Small intestine (tissue), 7 donors: ENCODE measurements around the gene ITGAE. TPM values are rescaled to one million over a fixed set of nuclear protein-coding genes. Genes with fewer than 3 reads are reported as not detected.
"Not testable (repeated sequence)": the region's sequence is repeated elsewhere in the genome, so short reads cannot be mapped to it uniquely, and the experiment has no call there.

ENCODE experiments used
- DNase-seq, 2 donors: peaks; one replicate each; pipeline versions ENCODE4 v3.0.0 to v3.0.0-alpha.2; 2013
- FAIRE-seq: peaks from 2 replicates; lab custom pipeline; 2012; peaks lifted over from hg19 to GRCh38; lab: Jason Lieb, UNC
- H3K27ac ChIP-seq, 3 donors: one replicate each; pipeline ENCODE4 v1.5.1; 2013; ENCODE audit warnings: low read length in 2 of 3, mild to moderate bottlenecking in 2 of 3, control low read depth in 1 of 3, inconsistent platforms in 1 of 3, low read depth in 1 of 3, moderate library complexity in 1 of 3
- H3K27me3 ChIP-seq, 3 donors: one replicate each; pipeline ENCODE4 v1.6.1; 2013; ENCODE audit warnings: low read length in 3 of 3, inconsistent platforms in 1 of 3; ENCODE audit not compliant: control insufficient read depth in 3 of 3, insufficient read depth in 3 of 3
- H3K36me3 ChIP-seq, 3 donors: one replicate each; pipeline ENCODE4 v1.6.1; 2013; ENCODE audit warnings: low read length in 3 of 3, inconsistent platforms in 1 of 3, low read depth in 1 of 3, mild to moderate bottlenecking in 1 of 3, moderate library complexity in 1 of 3; ENCODE audit not compliant: control insufficient read depth in 3 of 3, insufficient read depth in 2 of 3
- H3K4me1 ChIP-seq, 3 donors: one replicate each; pipeline ENCODE4 v1.6.1; 2013; ENCODE audit warnings: low read length in 2 of 3, inconsistent platforms in 1 of 3, low read depth in 1 of 3, mild to moderate bottlenecking in 1 of 3, moderate library complexity in 1 of 3; ENCODE audit not compliant: control insufficient read depth in 3 of 3, insufficient read depth in 2 of 3
- H3K4me3 ChIP-seq, 3 donors: one replicate each; pipeline ENCODE4 v1.5.1; 2013; ENCODE audit warnings: low read length in 3 of 3, control low read depth in 1 of 3, inconsistent platforms in 1 of 3, low read depth in 1 of 3, mild to moderate bottlenecking in 1 of 3, moderate library complexity in 1 of 3
- H3K9me3 ChIP-seq, 2 donors: one replicate each; pipeline ENCODE4 v1.6.1; 2013; ENCODE audit warnings: low read depth in 1 of 2, low read length in 1 of 2; ENCODE audit not compliant: control insufficient read depth in 2 of 2, insufficient read depth in 1 of 2
- WGBS, 3 donors: extraction: QIAGEN DNeasy Blood & Tissue Kit; methylation state at CpG; one replicate each; pipeline ENCODE4 v1.1.7; 2013; 5-methylcytosine and 5-hydroxymethylcytosine counted together
- polyA plus RNA-seq, 4 donors: library from polyadenylated mRNA; stranded (reverse) in 3 of 4; unstranded in 1 of 4; fragments of 200-250 nt in 3 of 4; fragments of 120-200 nt in 1 of 4; gene quantifications; one replicate each; pipeline versions ENCODE4 v1.2.1 to v1.2.3, GENCODE V29; 2013
- donor health status: healthy with polysubstance abuse.
- donor health status: control.
- donor health status: control.
- donor health status: Bipolar disorder and iron deficiency.
- donor health status: healthy.

The ITGAE gene
- polyA plus RNA-seq, 4 donors: 39.4 to 57.8 (median 45.1) TPM

GRCh38 chr17:3732210-3732621 lies 68.8 kb downstream of the ITGAE start:
- Histone ChIP-seq H3K4me3 (no peak overlapping the region), H3K27me3 (no peaks in the 10 kb centered on the region), H3K9me3 (no peaks in the 10 kb centered on the region), H3K36me3 (peaks cover 0 to 2% (median 0%) of the 10 kb centered on the region in 3 donors), H3K27ac (peak overlapping the region in 1 of 3 donors; percentile 52), H3K4me1 (no peaks in the 10 kb centered on the region)
- WGBS, 3 donors: 52 to 66% (median 60%) methylated on average over 9 of the region's 9 CpGs
- FAIRE-seq (no peak), DNase-seq (no peak)

GRCh38 chr17:3730881-3731429 lies 70.0 kb downstream of the ITGAE start:
- peaks cover 0 to 2% (median 0%) of the 10 kb centered on the region in 3 donors for H3K36me3 ChIP-seq
- no peaks in the 10 kb centered on the region for H3K9me3 ChIP-seq
- no peaks in the 10 kb centered on the region for H3K4me1 ChIP-seq
- H3K27ac ChIP-seq: peak overlapping the region in 1 of 3 donors; percentile 38
- FAIRE-seq: no peak
- DNase-seq: no peak
- H3K4me3 ChIP-seq: no peak overlapping the region
- H3K27me3 ChIP-seq: no peaks in the 10 kb centered on the region
- 55 to 77% (median 75%) methylated on average over 8 to 9 of the region's 9 CpGs for WGBS, 3 donors

- no peak overlapping the region for H3K27ac ChIP-seq
- WGBS, 3 donors: 14 to 74% (median 36%) methylated on average over 6 of the region's 6 CpGs
- H3K9me3 ChIP-seq: no peaks in the 10 kb centered on the region
- H3K4me3 ChIP-seq: no peak overlapping the region
- no peaks in the 10 kb centered on the region for H3K27me3 ChIP-seq
- H3K36me3 ChIP-seq: peaks cover 0 to 2% (median 0%) of the 10 kb centered on the region in 3 donors
- DNase-seq: peak; percentile 56 to 70
- no peaks in the 10 kb centered on the region for H3K4me1 ChIP-seq
- no peak for FAIRE-seq
Observed at GRCh38 chr17:3729881-3730280, 71.1 kb downstream of the ITGAE start.

GRCh38 chr17:3728099-3728498 lies 72.9 kb downstream of the ITGAE start:
- H3K9me3 ChIP-seq, H3K27me3 ChIP-seq, H3K4me3 ChIP-seq, H3K27ac ChIP-seq, H3K4me1 ChIP-seq, FAIRE-seq, DNase-seq, H3K36me3 ChIP-seq: not testable (repeated sequence)
- WGBS, 3 donors: 99% methylated on average over 3 of the region's 3 CpGs

- H3K27me3 ChIP-seq: no peaks in the 10 kb centered on the region
- H3K36me3 ChIP-seq: peaks cover 0 to 2% (median 0%) of the 10 kb centered on the region in 3 donors
- no peak overlapping the region for H3K27ac ChIP-seq
- H3K4me3 ChIP-seq: no peak overlapping the region
- H3K9me3 ChIP-seq: no peaks in the 10 kb centered on the region
- DNase-seq: no peak
- no peak for FAIRE-seq
- 42 to 65% (median 59%) methylated on average over 2 of the region's 2 CpGs for WGBS, 3 donors
- H3K4me1 ChIP-seq: peaks cover 0 to 9% (median 9%) of the 10 kb centered on the region in 3 donors
Observed at GRCh38 chr17:3727041-3727440, 73.9 kb downstream of the ITGAE start.

- WGBS, 3 donors: 17 to 21% (median 20%) methylated on average over 20 to 27 of the region's 27 CpGs
- no peaks in the 10 kb centered on the region for H3K27me3 ChIP-seq
- H3K9me3 ChIP-seq: no peaks in the 10 kb centered on the region
- no peak for DNase-seq
- no peak for FAIRE-seq
- H3K4me1 ChIP-seq: peaks cover 0 to 23% (median 9%) of the 10 kb centered on the region in 3 donors
- H3K27ac ChIP-seq: no peak overlapping the region
- peaks cover 0 to 8% (median 0%) of the 10 kb centered on the region in 3 donors for H3K36me3 ChIP-seq
- H3K4me3 ChIP-seq: peak overlapping the region; percentile 66 to 93 (median 72)
Observed at GRCh38 chr17:3724378-3725077, 76.5 kb downstream of the ITGAE start.

- 0% methylated on average over 79 to 98 of the region's 98 CpGs for WGBS, 3 donors
- FAIRE-seq: no peak
Observed at GRCh38 chr17:3723556-3724377, 77.2 kb downstream of the ITGAE start, which contains the start of gene HASPIN. Gene HASPIN, plus strand, starts transcription at chr17:3723903. Its CDS starts 33 bp downstream, at chr17:3723936.

GRCh38 chr17:3723188-3723555 lies 77.8 kb downstream of the ITGAE start:
- Histone ChIP-seq H3K27me3 (no peaks in the 10 kb centered on the region), H3K36me3 (peaks cover 0 to 11% (median 4%) of the 10 kb centered on the region in 3 donors), H3K9me3 (no peaks in the 10 kb centered on the region), H3K4me3 (peak overlapping the region; percentile 66 to 93 (median 72)), H3K4me1 (peaks cover 0 to 23% (median 9%) of the 10 kb centered on the region in 3 donors), H3K27ac (peak overlapping the region; percentile 80 to 91 (median 89))
- 1 to 5% (median 2%) methylated on average over 13 of the region's 13 CpGs for WGBS, 3 donors
- DNase-seq (no peak), FAIRE-seq (no peak)

More at GRCh38 chr17:3723556-3724377, 77.2 kb downstream of the ITGAE start, which contains the start of gene HASPIN:
- no peaks in the 10 kb centered on the region for H3K9me3 ChIP-seq
- H3K4me3 ChIP-seq: peak within 1 kb of the TSS; percentile 66 to 93 (median 72)
- no peaks in the 10 kb centered on the region for H3K27me3 ChIP-seq
- peak within 1 kb of the TSS; percentile 80 to 91 (median 89) for H3K27ac ChIP-seq
- peak; percentile 93 to 95 for DNase-seq
- H3K4me1 ChIP-seq: peaks cover 0 to 23% (median 9%) of the 10 kb centered on the region in 3 donors
- peaks cover 0 to 8% (median 2%) of the 10 kb centered on the region in 3 donors for H3K36me3 ChIP-seq
